Stimulated activated CD4-positive, alpha-beta T cell treated with anti-CD3 and anti-CD28 coated beads, Interleukin-12 subunit alpha, Interleukin-12 subunit beta, amount 100 ng/mL, for 4 hours (primary cell): ENCODE measurements around the gene SBK3.
"Not testable (repeated sequence)": the region's sequence is repeated elsewhere in the genome, so short reads cannot be mapped to it uniquely, and the experiment has no call there.

Source experiments
- DNase-seq: peaks from one replicate; pipeline ENCODE4 v3.0.0-alpha.2; 2020

The SBK3 gene

DNA sequence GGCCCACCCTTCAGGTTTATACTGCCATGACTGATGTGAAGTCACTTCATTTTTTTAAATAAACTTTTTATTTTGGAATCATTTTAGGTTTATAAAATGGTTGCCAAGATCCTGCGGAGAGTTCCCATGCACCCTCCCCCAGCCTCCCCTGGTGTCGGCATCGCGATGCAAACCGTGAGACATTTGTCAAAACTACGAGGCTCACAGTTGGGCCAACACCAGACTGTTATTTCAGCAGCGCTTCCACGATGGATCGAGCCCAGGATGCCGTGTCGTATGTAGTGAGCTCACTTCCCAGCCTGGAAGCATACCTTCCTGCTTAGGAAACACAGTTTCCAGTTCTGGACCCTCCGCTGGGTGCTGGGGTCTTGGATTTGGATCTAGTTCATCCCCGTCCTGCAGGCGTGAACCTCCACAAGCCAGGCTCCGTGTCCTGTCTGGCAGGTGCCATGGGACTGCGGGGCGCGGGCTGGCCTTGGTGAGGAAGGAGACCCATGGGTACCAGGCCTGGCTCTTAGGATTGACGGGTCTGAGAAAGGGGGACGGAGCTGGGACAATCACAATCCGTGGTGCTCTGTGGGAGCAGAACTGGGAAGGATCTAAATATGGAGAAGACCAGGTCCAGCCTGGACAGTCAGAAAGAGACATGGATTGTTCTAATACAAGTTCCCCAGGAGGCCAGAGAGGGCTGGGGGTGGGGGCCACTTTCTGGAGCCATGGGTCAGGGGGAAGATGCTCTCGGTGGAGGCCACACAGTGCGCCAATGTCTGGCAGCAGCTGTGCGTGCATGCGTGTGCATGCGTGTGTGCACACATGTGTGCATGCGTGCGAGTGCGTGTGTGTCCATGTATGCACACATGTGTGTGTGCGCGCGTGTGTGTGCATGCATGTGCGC is 6.0 kb downstream of the SBK3 start:
- DNase-seq, result no peak

DNA sequence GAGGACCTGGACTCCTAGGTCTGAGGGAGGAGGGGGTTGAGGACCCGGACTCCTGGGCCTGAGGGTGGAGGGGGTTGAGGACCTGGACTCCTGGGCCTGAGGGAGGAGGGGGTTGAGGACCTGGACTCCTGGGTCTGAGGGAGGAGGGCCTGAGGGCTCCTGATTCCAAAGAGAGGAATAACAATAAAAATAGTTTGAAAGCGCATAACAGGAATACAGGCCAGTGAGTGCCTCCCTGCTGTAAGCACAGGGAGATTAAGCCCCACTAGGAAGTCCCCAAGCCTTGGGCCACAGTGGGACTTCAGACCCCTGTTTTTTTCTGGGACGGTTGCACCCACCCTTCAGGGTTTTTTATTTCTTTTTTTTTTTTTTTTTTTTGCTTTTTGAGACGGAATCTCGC is 7.2 kb downstream of the SBK3 start:
- DNase-seq, result no peak

DNA sequence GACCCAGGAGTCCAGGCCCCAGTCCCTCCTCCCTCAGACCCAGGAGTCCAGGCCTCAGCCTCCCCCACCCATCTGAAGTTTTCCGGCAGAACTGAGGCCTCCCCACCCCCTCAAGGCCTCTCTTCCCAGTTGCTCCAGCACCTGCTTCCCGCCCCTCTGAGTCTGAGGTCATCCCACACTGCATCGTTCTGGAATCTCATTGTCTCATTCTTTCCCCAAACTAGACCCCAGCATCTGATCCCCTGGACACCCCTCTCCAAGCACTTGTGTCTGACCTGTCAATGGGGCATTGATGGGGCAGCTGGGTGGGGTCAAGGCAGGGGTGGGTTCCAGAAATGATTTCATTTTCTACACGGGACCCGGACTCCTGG is 7.6 kb downstream of the SBK3 start:
- DNase-seq, result no peak

DNA sequence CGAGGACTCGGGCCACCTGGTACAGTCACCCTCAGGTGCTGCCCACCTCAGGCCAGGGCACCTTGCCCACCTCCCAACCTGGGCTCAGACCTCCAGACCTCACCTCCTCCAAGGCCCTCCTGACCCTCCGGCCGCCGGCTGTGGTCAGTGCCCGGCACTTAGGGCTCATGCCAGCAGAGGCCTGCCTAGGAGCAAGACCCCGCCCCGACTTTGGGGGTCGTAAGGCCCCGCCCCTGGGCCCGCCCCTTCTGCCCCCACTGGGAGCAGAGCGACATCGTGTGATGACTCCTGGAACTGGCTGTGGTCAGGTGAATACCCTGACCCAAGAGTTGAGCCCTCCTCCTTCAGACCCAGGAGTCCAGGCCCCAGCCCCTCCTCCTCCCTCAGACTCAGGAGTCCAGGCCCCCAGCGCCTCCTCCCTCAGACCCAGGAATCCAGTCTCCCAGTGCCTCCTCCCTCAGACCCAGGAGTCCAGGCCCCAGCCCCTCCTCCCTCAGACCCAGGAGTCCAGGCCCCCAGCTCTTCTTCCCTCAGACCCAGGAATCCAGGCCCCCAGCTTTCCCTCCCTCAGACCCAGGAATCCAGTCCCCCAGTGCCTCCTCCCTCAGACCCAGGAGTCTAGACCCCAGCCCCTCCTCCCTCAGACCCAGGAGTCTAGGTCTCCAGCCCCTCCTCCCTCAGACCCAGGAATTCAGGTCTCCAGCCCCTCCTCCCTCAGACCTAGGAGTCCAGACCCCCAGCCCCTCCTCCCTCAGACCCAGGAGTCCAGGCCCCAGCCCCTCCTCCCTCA is 8.2 kb downstream of the SBK3 start, which contains the start of gene SBK2:
Gene SBK2, minus strand, starts transcription at position 183 of the 790 bp plus-strand sequence. CDS start 839 bp downstream, outside the sequence.
- no peak for DNase-seq

DNA sequence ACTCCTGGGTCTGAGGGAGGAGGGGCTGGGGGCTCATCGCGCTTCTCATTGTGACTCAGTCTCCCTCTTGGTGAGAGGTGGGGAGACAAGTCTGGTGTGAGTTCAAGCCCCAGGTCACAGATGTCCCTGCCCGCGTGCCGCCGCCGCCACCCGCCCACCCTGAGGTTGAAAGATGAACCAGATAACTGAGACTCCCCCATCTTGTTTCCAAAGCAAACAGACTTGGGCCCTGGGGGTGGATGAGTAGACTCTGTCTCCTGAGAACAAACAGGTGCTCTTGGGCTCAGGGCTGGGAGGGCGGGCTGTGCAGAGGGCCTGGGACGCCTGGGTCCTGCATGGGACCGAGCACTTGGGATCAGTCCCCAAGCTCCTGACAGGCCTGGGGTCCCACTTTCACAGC is 9.0 kb downstream of the SBK3 start:
- DNase-seq, result no peak

DNA sequence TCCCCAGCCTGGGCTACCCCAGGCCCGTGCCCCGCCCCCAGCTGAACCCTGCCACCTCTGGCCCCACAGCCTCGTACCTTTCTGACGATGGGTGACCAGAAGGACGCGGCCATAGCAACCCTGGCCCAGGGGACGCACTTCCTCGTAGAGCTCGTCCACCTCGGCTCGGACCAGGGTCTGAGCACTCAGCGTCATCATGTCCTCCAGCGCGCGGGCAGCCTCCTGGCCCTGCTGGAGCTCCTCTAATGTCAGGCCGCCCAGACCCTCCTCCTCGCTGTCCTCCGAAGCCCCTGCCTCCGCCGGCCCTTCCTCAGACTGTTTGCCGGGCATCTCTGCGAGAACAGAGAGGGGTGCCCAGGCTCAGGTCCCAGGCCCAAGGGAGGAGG is 9.4 kb downstream of the SBK3 start:
- no peak for DNase-seq

DNA sequence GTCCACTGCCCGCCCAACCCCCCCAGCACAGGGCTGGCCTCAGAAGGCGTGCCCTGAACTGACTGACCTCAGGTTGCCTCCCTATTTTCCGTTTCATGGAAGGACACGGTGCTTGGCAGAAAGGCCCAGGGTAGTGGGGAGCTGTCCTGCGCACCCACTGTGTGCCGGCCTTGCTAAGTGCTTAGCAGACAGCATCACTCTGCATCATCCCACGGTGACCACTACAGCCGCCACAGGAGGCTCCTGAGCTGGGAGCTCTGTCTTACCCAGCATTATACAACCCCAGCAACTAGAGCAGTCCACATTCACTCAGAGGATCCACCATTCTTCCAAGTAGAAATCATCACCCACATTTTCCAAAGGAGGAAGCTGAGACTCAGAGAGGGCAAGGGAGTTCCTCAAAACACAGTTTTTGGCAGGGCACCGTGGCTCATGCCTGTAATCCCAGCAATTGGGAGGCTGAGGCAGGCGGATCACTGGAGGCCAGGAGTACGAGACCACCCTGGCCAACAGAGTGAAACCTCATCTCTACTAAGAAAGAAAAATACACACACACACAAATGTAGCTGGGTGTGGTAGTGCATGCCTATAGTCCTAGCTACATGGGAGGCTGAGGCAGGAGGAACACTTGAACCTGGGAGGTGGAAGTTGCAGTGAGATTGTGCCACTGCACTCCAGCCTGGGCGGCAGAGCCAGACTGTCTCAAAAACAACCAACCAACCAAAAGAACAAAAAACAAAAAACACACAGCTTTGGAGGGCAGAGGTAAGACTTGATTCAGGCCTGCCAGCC is 10.0 kb downstream of the SBK3 start:
- DNase-seq, result no peak

DNA sequence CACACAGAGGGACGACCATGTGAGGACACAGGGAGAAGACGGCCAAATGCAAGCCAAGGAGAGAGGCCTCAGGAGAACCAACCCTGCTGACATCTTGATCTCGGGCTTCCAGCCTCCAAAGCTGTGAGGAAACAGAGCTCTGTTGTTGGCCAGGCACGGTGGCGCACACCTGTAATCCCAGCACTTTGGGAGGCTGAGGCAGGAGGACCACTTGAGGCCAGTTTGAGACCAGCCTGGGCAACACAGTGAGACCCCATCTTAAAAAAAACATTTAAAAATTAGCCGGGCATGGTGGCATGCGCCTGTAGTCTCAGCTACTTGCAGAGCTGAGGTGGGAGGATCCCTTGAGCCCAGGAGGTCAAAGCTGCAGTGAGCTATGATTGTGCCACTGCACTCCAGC is 11.1 kb downstream of the SBK3 start:
- DNase-seq, result not testable (repeated sequence)

DNA sequence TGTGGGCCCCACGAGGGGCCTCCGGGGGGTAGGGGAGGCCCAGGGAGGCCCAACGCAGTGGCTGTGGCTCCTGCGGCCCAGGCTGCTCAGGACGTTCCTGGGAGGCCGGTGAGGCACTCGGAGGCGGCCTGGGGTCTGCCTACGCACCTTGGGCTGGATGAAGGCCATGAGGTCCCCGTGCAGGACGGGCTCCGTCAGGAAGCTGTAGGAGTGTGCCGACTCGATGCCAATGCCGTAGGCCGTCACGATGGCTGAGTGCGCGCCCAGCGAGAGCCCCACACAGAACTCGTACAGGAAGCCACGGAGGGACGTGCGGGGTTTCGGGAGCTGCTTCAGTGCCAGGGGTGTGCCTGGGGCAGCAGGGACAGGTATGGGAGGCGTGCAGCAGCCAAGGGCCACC is 14.3 kb downstream of the SBK3 start:
- no peak for DNase-seq

DNA sequence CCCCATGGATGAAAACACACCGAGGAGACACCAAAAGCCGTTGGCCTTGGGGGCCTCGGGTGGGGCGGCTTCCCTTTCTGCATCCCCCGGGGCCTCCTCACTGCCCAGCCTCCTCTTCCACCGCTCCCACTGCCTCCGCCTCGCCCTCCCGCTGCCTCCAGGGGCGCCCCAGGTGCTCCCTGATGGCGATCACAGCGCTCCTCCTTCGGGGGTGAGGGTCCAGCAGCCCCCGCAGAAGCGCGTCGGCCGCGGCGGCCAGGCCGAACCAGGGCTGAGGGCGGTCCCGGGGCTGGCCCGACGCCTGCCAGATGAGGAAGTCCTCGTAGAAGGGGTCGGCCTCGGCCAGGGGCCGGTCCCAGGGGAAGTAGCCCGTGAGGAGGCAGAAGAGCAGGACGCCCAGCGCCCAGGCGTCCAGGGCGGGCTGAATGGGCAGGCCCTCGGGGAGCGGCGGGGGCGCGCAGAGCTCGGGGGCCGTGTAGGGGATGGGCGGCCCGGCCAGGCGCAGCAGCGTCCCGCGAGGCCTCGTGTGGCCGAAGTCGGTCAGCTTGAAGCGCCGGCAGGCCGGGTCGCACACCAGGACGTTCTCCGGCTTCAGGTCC is 15.6 kb downstream of the SBK3 start:
- no peak for DNase-seq

DNA sequence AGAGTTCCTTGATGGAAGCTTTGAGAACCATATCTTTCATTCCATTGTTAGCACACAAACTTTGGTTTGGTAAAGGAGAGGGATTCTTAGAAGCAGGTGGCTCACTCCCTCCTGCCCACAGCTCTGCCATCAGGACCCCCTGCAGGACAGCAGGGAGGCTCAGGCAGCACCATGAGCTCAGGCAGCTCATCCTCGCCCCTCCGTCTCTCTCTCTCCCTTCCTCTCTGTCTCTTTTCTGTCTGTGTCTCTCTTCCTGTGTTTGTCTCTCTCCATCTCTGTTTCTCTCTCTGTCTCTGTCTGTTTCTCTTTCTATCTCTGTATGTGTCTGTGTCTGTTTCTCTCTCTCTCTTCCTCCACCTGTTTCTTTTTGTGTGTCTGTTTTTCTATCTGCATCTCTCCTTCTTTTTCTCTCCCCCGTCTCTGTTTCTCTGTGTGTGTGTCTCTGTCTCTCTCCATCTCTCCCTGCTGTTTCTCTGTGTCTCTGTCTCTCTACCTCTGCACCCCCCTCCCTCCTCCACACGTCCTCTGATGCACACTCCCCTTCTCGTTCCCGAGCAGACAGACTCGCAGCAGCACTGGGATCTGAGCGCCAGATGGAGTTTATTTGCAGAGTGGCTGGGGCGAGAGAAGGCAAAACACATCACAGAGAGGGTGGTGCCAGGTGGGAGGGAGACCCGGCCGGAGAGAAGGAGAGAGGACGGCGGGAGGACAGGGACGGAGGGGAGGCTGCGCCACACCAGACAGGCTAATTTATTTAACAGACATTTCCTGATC is 17.1 kb downstream of the SBK3 start:
- no peak for DNase-seq

DNA sequence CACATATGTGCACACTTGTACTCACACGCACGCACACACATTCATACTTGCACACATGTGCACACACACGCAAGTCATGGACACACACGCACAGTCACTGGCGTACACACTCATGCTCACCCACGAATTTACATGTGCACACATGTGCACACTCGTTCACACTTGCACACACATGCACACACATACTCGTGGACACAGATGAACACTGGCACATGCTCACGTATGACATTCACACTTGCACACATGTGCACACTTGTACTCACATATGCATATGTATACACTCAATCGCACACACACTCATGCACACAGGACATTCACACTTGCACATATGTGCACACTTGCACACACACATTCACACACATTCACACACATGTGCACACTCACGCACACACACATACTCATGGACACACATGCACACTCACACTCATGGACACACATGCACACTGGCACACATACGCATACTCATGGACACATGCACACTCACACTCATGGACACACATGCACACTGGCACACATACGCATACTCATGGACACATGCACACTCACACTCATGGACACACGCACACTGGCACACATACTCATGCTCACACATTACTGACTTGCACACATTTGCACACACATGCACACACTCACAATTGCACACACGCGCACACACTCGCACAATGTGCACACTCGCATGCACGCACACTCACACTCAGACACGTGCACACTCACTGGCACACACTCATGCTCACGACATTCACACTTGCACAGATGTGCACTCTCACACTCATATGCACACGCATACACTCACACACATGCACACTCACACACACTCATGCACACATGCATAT is 17.9 kb downstream of the SBK3 start:
- no peak for DNase-seq

DNA sequence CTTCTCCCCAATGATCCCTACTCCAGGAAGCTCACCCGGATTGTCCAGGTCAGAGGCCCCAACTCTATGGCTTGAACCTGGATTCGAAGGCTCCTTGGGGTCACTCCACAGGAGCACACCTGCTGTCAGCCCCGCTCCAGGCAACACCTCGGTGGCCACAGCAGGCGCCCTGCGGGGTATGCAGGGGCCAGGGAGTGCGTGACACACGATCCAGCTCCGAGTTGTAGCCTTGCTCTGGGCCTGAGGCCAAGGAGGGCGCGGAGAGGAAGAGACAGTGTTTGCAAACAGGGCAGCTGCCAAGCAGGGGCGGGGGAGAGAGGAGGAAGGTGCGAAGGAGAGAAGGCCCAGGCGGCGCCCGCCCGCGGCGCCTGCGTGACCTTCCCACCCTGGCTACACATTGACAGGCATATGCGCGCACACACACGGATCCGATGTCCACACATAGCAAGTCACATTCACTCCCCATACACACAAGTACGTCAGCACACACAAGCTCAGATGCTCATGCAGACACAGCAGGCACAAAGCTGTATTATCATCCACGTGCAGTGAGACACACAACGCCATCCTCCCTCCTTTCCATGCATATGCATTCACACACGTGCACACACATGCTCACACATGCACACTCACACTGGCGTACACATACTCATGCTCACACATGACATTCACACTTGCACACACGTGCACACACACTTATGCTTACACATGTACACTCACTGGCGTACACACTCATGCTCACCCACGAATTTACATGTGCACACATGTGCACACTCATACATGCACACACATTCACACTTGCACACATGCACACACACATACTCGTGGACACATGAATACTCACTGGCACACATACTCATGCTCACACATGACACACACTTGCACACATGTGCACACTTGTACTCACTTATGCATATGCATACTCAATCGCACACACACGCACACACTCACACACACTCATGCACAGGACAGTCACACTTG is 18.8 kb downstream of the SBK3 start:
- no peak for DNase-seq

DNA sequence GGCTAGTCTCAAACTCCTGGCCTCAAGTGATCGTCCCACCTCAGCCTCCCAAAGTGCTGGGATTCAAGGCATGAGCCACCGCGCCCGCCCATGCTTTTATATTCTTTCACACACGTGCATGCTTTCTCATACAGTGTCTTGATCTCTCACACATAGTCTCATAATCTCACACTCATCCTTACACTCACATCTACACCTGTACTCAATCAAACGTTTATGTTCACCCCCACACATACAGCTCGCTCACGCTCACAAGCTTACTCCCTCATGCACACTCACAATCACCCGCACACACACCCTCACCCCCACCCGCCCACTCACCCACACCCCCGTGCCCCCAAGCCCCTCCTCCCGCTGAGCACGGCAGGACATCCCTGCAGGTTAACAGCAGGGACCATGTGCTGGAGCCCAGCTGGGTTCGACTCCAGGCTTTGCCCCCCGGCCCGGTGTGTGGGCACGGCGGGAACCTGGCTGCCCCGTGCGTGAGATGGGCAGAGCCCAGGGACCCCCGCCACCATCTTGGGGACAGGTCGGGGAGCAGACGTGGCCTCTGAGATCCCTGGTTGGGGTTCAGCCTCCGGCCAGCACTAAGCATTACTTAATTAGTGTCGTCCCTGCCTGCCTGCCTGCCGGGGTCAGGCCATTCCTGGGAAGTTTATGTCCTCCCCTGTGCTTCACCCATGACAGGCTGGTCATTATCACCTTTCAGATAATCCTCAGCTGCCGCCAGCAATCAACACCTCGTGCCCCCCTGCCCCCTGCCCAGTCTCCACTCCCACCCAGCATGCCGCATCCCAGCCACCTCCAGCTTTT is 19.8 kb downstream of the SBK3 start:
- DNase-seq, result no peak

DNA sequence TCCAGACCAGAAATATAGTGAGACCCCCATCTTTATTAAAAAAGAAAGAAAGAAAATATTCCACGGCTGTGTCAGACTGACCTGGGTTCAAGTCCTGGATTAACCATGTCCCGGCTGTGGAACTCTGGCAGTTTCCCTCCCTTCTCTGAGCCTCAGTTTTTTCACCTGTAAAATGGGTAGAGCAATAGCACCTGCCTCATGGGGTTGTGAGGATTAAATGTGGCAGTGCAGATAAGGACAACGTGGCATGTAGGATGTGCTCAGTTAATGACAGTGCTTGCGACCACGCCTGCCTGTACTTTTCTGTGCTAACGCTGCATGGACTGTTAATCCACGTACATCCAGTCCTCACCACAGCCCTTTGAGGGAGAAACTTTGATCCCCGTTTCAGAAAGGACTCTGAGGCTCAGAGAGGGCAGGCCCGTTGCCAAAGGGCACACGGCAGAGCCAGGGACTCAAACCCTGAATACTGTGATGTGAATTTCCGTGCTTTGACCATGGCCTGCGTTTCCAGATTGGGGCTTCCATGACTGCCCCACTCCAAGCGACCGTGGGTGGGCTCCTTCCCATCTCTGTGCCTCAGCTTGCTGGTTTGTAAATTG is 24.6 kb downstream of the SBK3 start:
- DNase-seq, result no peak

DNA sequence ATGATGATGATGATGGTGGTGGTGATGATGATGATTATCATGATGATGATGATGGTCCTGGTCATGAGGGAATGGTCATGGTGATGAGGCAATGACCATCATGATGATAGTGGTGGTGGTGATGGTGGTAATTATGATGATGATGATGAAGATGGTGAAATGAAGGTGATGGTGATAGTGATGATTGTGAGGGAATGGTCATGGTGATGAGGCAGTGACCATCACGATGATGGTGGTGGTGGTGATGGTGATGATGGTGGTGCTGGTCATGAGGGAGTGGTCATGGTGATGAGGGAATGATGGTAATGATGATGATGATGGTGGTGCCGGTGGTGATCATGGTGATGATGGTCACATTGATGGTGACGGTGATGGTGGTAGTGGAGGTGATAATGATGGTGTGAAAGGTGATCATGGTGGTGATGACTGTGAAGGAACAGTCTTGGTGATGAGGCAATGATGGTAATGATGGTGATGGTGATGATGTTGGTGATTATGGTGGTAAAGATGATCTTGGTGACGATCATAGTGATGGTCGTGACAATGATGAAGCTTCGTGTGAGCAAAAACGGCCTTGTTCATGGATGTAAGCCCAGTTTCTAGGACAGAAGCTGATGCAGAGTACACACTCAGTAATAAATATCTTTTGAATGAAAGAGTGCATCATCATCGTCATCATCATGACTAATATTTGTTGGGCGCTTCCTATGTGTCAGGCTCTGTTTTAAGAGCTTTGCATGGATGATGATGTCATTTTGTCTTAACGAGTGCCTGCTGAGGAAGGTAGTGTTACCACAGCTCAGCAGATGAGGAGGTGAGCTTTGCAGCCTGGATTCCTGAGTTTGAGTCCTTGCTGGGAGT is 25.7 kb downstream of the SBK3 start:
- DNase-seq, result no peak

DNA sequence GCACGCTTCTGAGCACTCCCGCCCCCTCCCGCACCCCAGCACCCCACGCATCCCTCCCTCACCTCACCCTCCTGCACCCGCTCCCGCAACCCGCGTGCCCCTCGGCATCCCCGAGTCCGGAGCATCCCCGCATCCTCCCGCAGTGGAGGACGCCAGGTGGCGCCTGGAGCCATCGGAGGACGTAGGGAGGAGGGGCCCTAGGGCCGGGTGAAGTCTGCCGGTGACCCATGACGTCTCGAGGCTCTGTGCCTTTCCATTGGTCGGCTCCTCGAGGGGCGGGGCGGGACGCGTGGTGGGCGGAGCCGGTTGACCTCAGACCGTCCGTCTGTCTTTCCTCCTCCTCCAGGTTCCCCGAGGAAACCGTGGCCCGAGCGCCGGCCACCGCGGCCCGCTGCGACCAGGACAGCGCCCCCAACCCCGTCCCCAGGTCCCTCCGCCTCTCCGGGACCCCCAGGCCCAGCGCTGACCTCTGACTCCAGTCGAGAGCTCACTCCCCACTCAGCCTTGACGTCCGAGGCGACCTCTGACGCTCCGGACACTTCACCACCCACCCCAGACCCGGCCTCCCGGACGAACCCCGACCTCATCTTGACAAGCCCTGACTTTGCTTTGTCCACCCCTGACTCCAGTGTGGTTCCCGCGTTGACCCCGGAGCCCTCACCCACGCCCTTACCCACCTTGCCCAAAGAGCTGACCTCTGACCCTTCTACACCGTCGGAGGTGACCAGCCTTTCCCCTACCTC is 28.3 kb downstream of the SBK3 start:
- peak; percentile 89 for DNase-seq
